ENCODE results near the gene ZFAND3.

DNA sequence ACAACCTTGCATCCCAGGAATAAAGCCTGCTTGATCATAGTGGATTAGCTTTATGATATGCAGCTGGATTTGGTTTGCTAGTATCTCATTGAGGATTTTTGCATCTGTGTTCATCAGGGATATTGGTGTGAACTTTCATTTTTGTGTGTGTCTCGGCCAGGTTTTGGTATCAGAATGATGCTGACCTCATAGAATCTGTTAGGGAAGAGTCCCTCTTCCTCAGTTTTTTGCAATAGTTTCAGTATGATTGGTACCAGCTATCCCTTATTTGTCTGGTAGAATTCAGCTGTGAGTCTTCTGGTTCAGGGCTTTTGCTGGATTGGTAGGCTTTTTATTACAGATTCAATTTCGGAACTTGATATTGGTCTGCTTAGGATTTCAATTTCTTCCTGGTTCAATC, 132.5 kb downstream of the ZFAND3 start:
- TF ChIP-seq, protein P1, sequence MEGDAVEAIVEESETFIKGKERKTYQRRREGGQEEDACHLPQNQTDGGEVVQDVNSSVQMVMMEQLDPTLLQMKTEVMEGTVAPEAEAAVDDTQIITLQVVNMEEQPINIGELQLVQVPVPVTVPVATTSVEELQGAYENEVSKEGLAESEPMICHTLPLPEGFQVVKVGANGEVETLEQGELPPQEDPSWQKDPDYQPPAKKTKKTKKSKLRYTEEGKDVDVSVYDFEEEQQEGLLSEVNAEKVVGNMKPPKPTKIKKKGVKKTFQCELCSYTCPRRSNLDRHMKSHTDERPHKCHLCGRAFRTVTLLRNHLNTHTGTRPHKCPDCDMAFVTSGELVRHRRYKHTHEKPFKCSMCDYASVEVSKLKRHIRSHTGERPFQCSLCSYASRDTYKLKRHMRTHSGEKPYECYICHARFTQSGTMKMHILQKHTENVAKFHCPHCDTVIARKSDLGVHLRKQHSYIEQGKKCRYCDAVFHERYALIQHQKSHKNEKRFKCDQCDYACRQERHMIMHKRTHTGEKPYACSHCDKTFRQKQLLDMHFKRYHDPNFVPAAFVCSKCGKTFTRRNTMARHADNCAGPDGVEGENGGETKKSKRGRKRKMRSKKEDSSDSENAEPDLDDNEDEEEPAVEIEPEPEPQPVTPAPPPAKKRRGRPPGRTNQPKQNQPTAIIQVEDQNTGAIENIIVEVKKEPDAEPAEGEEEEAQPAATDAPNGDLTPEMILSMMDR (IDR thresholded peaks at IDR 0.05; ENCODE audit: insufficient read depth, low read depth, low read length), result no peak
- no peak for TF ChIP-seq EZH2 (IDR thresholded peaks at IDR 0.05; ENCODE audit: insufficient read depth, low read length)

Data from astrocyte (in vitro differentiated cells and primary cell).